Stimulated activated CD8-positive, alpha-beta memory T cell treated with anti-CD3 and anti-CD28 coated beads, Interleukin-7, amount 100 ng/mL, for 48 hours (primary cell): ENCODE results near the gene TENT4B.

Experiments
- DNase-seq, 2 donors: peaks; one replicate each; pipeline ENCODE4 v3.0.0-alpha.2; 2020; ENCODE audit warnings: low read depth in 1 of 2; ENCODE audit errors: extremely low read depth in 1 of 2

TENT4B gene

GRCh38 chr16:50267651-50268050 lies 114.5 kb downstream of the TENT4B start:
- DNase-seq = no peak

GRCh38 chr16:50268352-50268751 lies 115.2 kb downstream of the TENT4B start:
- no peak for DNase-seq

- no peak for DNase-seq
Measured at GRCh38 chr16:50269061-50269705, 116.1 kb downstream of the TENT4B start.

- no peak for DNase-seq
Measured at GRCh38 chr16:50269769-50270509, 116.8 kb downstream of the TENT4B start.

- DNase-seq = no peak
Measured at GRCh38 chr16:50270510-50271147, 117.5 kb downstream of the TENT4B start.

GRCh38 chr16:50271148-50272041 lies 118.3 kb downstream of the TENT4B start:
- DNase-seq = no peak

- no peak for DNase-seq
Measured at GRCh38 chr16:50272111-50272571, 119.0 kb downstream of the TENT4B start.

- DNase-seq = no peak
Measured at GRCh38 chr16:50272687-50273381, 119.7 kb downstream of the TENT4B start.

GRCh38 chr16:50273382-50273690 lies 120.2 kb downstream of the TENT4B start:
- DNase-seq = no peak

GRCh38 chr16:50273888-50274325 lies 120.8 kb downstream of the TENT4B start:
- no peak for DNase-seq

GRCh38 chr16:50274326-50275097 lies 121.4 kb downstream of the TENT4B start:
- DNase-seq = no peak

- DNase-seq = no peak
Measured at GRCh38 chr16:50275098-50275415, 122.0 kb downstream of the TENT4B start.

GRCh38 chr16:50275428-50276325 lies 122.6 kb downstream of the TENT4B start:
- DNase-seq = no peak

- no peak for DNase-seq
Measured at GRCh38 chr16:50276326-50276640, 123.2 kb downstream of the TENT4B start.

- DNase-seq = no peak
Measured at GRCh38 chr16:50276801-50277555, 123.9 kb downstream of the TENT4B start.

GRCh38 chr16:50278251-50278650 lies 125.1 kb downstream of the TENT4B start:
- DNase-seq = no peak

- DNase-seq = no peak
Measured at GRCh38 chr16:50279504-50279865, 126.4 kb downstream of the TENT4B start.

GRCh38 chr16:50280932-50281331 lies 127.8 kb downstream of the TENT4B start:
- no peak for DNase-seq
